PFSK-1 (cell line): ENCODE results near the gene ATP6V1B1.

Experiments used
- POLR2AphosphoS5 ChIP-seq: IDR thresholded peaks from 2 replicates; pipeline ENCODE4 v1.6.1; 2012; ENCODE audit warnings: low read depth, mild to moderate bottlenecking, control low read depth, low read length, moderate library complexity
- REST ChIP-seq, 2 experiments: IDR thresholded peaks; 2 replicates each; pipeline versions ENCODE4 v1.6.1 to v1.8.0; 2011 to 2012; ENCODE audit warnings: low read depth in 2 of 2, low read length in 2 of 2, control low read depth in 1 of 2, inconsistent platforms in 1 of 2, mild to moderate bottlenecking in 1 of 2, moderate library complexity in 1 of 2; ENCODE audit not compliant: insufficient read depth in 1 of 2
- TAF1 ChIP-seq: IDR thresholded peaks from 2 replicates; pipeline ENCODE4 v1.6.1; 2012; ENCODE audit warnings: low read length, control low read depth, borderline replicate concordance; ENCODE audit not compliant: insufficient read depth

- TF ChIP-seq REST (IDR thresholded peaks at IDR 0.05; ENCODE audit: insufficient read depth in 1 of 2, low read depth in 2 of 2, low read length in 2 of 2) (no peak), TAF1 (no peak), POLR2AphosphoS5 (no peak)
Observed at GRCh38 chr2:70895998-70896764, 39.5 kb upstream of the ATP6V1B1 start.
